ENCODE data around the gene MAP4K4.

- no peak for TF ChIP-seq GATA3 (IDR thresholded peaks at IDR 0.05; ENCODE audit: low read depth, low read length)
- TF ChIP-seq GATA2 (IDR thresholded peaks at IDR 0.05; ENCODE audit: low read depth, low read length), result no peak
Measured at GRCh38 chr2:101751276-101751815, 53.8 kb downstream of the MAP4K4 start.

Data from SH-SY5Y (cell line).